HepG2 (cell line): ENCODE measurements around the gene TMEM14B. TPM values are rescaled to one million over a fixed set of nuclear protein-coding genes. Genes with fewer than 3 reads are reported as not detected.

Experiments used
- CEBPG ChIP-seq: IDR thresholded peaks from 2 replicates; pipeline ENCODE4 v1.6.1; 2016
- CHD2 ChIP-seq: IDR thresholded peaks from 2 replicates; pipeline ENCODE4 v1.6.1; 2011; ENCODE audit warnings: low read depth, low read length, improper control_type of control experiment
- CREB1 ChIP-seq, 2 experiments: fragments of 450-650 bp in 1 of 2; IDR thresholded peaks; 2 replicates each; pipeline ENCODE4 v1.6.1; 2016 to 2017; ENCODE audit warnings: control low read depth in 1 of 2, mild to moderate bottlenecking in 1 of 2, missing compliant biosample characterization in 1 of 2, missing genetic modification characterization in 1 of 2
- FOSL2 ChIP-seq: sonication (generic); formaldehyde crosslinking; IDR thresholded peaks from 2 replicates; pipeline ENCODE4 v1.4.0; 2020; ENCODE audit warnings: missing genetic modification reagents
- GATAD1 ChIP-seq: IDR thresholded peaks from 2 replicates; pipeline ENCODE4 v1.6.1; 2016; ENCODE audit warnings: missing genetic modification reagents, missing compliant biosample characterization
- GATAD2A ChIP-seq: IDR thresholded peaks from 2 replicates; pipeline ENCODE4 v1.6.1; 2016
- ISL2 ChIP-seq: sonication (generic); formaldehyde crosslinking; IDR thresholded peaks from 2 replicates; pipeline ENCODE4 v1.5.0; 2020; ENCODE audit warnings: missing genetic modification reagents
- JUN ChIP-seq: sonication (generic); formaldehyde crosslinking; IDR thresholded peaks from 2 replicates; pipeline ENCODE4 v1.4.0; 2020; ENCODE audit warnings: mild to moderate bottlenecking, missing genetic modification reagents
- JUND ChIP-seq: sonication (generic); formaldehyde crosslinking; IDR thresholded peaks from 2 replicates; pipeline ENCODE4 v1.8.0; 2022; ENCODE audit warnings: mild to moderate bottlenecking, missing genetic modification reagents
- MAFK ChIP-seq, 2 experiments: IDR thresholded peaks in 1 of 2; conservative IDR thresholded peaks in 1 of 2; 2 replicates each; pipeline ENCODE4 v1.6.1; 2011; ENCODE audit warnings: improper control_type of control experiment in 2 of 2, low read length in 2 of 2
- NFE2 ChIP-seq: sonication (generic); formaldehyde crosslinking; IDR thresholded peaks from 2 replicates; pipeline ENCODE4 v1.4.0; 2020; ENCODE audit warnings: missing genetic modification reagents
- PHF21A ChIP-seq: sonication (generic); formaldehyde crosslinking; IDR thresholded peaks from 2 replicates; pipeline ENCODE4 v1.5.0; 2020; ENCODE audit warnings: mild to moderate bottlenecking, missing genetic modification reagents
- SIX1 ChIP-seq: sonication (generic); formaldehyde crosslinking; IDR thresholded peaks from 2 replicates; pipeline ENCODE4 v1.4.0; 2020; ENCODE audit warnings: missing genetic modification reagents, borderline replicate concordance
- SMC3 ChIP-seq: IDR thresholded peaks from 2 replicates; pipeline ENCODE4 v1.6.1; 2011; ENCODE audit warnings: low read length, improper control_type of control experiment
- SNRNP70 ChIP-seq: fragments of 200-400 bp; formaldehyde crosslinking; IDR thresholded peaks from 2 replicates; pipeline ENCODE4 v1.6.1; 2017; ENCODE audit warnings: mild to moderate bottlenecking, low read depth, low read length, moderate library complexity
- SOX13 ChIP-seq, 3 experiments: fragments of 450-650 bp in 1 of 3; sonication (generic) in 1 of 3; formaldehyde crosslinking in 1 of 3; IDR thresholded peaks in 2 of 3; conservative IDR thresholded peaks in 1 of 3; 2 replicates each; pipeline versions ENCODE4 v1.5.0 to v1.6.1; 2016 to 2020; ENCODE audit warnings: antibody characterized with exemption in 1 of 3, mild to moderate bottlenecking in 1 of 3, missing compliant biosample characterization in 1 of 3, missing genetic modification reagents in 1 of 3, moderate library complexity in 1 of 3
- SP4 ChIP-seq: sonication (generic); formaldehyde crosslinking; IDR thresholded peaks from 2 replicates; pipeline ENCODE4 v1.8.1; 2023; ENCODE audit warnings: mild to moderate bottlenecking, missing genetic modification reagents
- SRSF1 ChIP-seq: fragments of 200-400 bp; formaldehyde crosslinking; optimal IDR thresholded peaks from 2 replicates; pipeline ENCODE3; 2017; ENCODE audit warnings: mild to moderate bottlenecking, low read depth, low read length, moderate library complexity
- XRCC5 ChIP-seq: fragments of 200-400 bp; formaldehyde crosslinking; optimal IDR thresholded peaks from 2 replicates; pipeline ENCODE3; 2017; ENCODE audit warnings: mild to moderate bottlenecking, low read length
- ZMYM3 ChIP-seq: sonication (generic); formaldehyde crosslinking; IDR thresholded peaks from 2 replicates; pipeline ENCODE4 v1.5.1; 2020; ENCODE audit warnings: mild to moderate bottlenecking, missing genetic modification reagents
- ZNF225 ChIP-seq: sonication (generic); formaldehyde crosslinking; IDR thresholded peaks from 2 replicates; pipeline ENCODE4 v1.4.0; 2020; ENCODE audit warnings: mild to moderate bottlenecking, missing genetic modification reagents
- ZNF367 ChIP-seq: sonication (generic); formaldehyde crosslinking; IDR thresholded peaks from 2 replicates; pipeline ENCODE4 v1.4.0; 2020; ENCODE audit warnings: missing genetic modification reagents, borderline replicate concordance
- ZNF577 ChIP-seq: sonication (generic); formaldehyde crosslinking; IDR thresholded peaks from 2 replicates; pipeline ENCODE4 v1.4.0; 2020; ENCODE audit warnings: mild to moderate bottlenecking, low read depth, missing genetic modification reagents, borderline replicate concordance
- ZNF607 ChIP-seq: sonication (generic); formaldehyde crosslinking; IDR thresholded peaks from 2 replicates; pipeline ENCODE4 v1.5.1; 2020; ENCODE audit warnings: missing genetic modification reagents, mild to moderate bottlenecking, borderline replicate concordance
- ZNF790 ChIP-seq: sonication (generic); formaldehyde crosslinking; IDR thresholded peaks from 2 replicates; pipeline ENCODE4 v1.8.0; 2022; ENCODE audit warnings: missing genetic modification reagents, mild to moderate bottlenecking, borderline replicate concordance
- polyA plus RNA-seq, 8 experiments: library from polyadenylated mRNA; depleted of rRNA in 3 of 8; stranded (reverse) in 7 of 8; unstranded in 1 of 8; fragments of >200 nt; fragmentation: Illumina TruSeq in 4 of 8; extraction: Trizol in 4 of 8; gene quantifications; 2 replicates each; pipeline versions ENCODE4 v1.2.1 to v1.2.3, GENCODE V29; 2011 to 2016; ENCODE audit warnings: low read depth in 4 of 8, missing spikeins in 1 of 8, mixed read lengths in 1 of 8; ENCODE audit not compliant: insufficient read depth in 1 of 8
- total RNA-seq, 5 experiments: library from RNA; depleted of rRNA; stranded (reverse); fragments of >200 nt; fragmentation: Illumina TruSeq; extraction: Trizol; gene quantifications; 2 replicates each; pipeline ENCODE4 v1.2.3, GENCODE V29; 2016; ENCODE audit warnings: low read depth in 1 of 5
- TF ChIP-seq, protein P1 (sequence below): sonication (generic); formaldehyde crosslinking; IDR thresholded peaks from 2 replicates; pipeline ENCODE4 v1.8.0; 2022; ENCODE audit warnings: missing genetic modification reagents, mild to moderate bottlenecking, moderate library complexity, borderline replicate concordance
- TF ChIP-seq, protein P2 (sequence below): IDR thresholded peaks from 2 replicates; pipeline ENCODE4 v1.6.1; 2016; ENCODE audit warnings: control low read depth

The TMEM14B gene
- total and polyA plus RNA-seq, 2 of the 13 experiments (the other 11 are each of a cell fraction or from before 2014, with no cell fraction given), result 133 to 200 TPM

DNA sequence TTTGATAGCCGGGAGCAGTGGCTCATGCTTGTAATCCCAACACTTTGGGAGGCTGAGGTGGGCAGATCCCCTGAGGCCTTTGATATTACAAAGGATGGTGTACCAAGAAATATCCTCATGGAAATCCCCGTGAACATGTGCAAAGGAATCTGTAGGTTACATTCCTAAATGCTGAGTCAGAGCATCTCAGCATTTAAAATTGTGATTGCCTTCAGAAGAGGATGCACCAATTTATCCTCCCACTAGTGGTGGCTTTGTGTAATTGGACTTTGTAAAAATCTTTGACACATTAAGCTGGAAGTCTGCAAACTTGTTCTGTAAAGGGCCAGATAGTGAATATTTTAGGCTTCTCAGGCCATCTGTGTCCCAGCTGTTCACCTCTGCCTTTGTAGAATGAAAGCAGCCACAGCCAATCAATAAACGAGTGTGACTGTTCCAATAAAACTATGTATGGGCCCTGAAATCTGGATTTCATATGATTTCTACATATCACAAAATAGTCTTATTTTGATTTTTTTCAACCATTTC is 11.8 kb downstream of the TMEM14B start (continued):
- TF ChIP-seq SRSF1 (no peak), ZNF577 (no peak), ZNF607 (CRISPR knock-in tag) (no peak), SNRNP70 (no peak), ISL2 (CRISPR knock-in tag) (no peak), SMC3 (peak; percentile 66; the same call in 1 of the 2 replicates), MAFK (conservative IDR thresholded peaks at IDR 0.05 in 1 of 2, IDR thresholded peaks at IDR 0.05 in 1 of 2; ENCODE audit: low read length in 2 of 2) (peak; percentile 97 to 98), CHD2 (no peak), CEBPG (no peak), GATAD1 (0 out of 2 replicates have a peak, but pooled peaks have one; percentile 10), SIX1 (CRISPR knock-in tag) (no peak), NFE2 (CRISPR knock-in tag) (peak; percentile 32; the same call in 1 of the 2 replicates), JUN (CRISPR knock-in tag) (peak; percentile 56; the same call in 1 of the 2 replicates), FOSL2 (CRISPR knock-in tag) (peak; percentile 93), SOX13 (IDR thresholded peaks at IDR 0.05) (no peak), SOX13 (CRISPR knock-in tag; conservative IDR thresholded peaks at IDR 0.05 in 1 of 2, IDR thresholded peaks at IDR 0.05 in 1 of 2) (no peak), SP4 (CRISPR knock-in tag) (no peak), ZNF790 (CRISPR knock-in tag) (no peak), ZNF225 (CRISPR knock-in tag) (no peak), GATAD2A (CRISPR knock-in tag) (peak; percentile 18; the same call in 1 of the 2 replicates), ZMYM3 (CRISPR knock-in tag) (no peak), JUND (CRISPR knock-in tag) (peak; percentile 44; the same call in 1 of the 2 replicates), XRCC5 (peak; percentile 13), CREB1 (IDR thresholded peaks at IDR 0.05) (no peak), CREB1 (CRISPR knock-in tag; IDR thresholded peaks at IDR 0.05) (peak; percentile 31; the same call in 1 of the 2 replicates), ZNF367 (CRISPR knock-in tag) (0 out of 2 replicates have a peak, but pooled peaks have one; percentile 43), PHF21A (CRISPR knock-in tag) (no peak)
- TF ChIP-seq, protein P1, sequence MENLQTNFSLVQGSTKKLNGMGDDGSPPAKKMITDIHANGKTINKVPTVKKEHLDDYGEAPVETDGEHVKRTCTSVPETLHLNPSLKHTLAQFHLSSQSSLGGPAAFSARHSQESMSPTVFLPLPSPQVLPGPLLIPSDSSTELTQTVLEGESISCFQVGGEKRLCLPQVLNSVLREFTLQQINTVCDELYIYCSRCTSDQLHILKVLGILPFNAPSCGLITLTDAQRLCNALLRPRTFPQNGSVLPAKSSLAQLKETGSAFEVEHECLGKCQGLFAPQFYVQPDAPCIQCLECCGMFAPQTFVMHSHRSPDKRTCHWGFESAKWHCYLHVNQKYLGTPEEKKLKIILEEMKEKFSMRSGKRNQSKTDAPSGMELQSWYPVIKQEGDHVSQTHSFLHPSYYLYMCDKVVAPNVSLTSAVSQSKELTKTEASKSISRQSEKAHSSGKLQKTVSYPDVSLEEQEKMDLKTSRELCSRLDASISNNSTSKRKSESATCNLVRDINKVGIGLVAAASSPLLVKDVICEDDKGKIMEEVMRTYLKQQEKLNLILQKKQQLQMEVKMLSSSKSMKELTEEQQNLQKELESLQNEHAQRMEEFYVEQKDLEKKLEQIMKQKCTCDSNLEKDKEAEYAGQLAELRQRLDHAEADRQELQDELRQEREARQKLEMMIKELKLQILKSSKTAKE (CRISPR knock-in tag), result no peak
- TF ChIP-seq, protein P2, sequence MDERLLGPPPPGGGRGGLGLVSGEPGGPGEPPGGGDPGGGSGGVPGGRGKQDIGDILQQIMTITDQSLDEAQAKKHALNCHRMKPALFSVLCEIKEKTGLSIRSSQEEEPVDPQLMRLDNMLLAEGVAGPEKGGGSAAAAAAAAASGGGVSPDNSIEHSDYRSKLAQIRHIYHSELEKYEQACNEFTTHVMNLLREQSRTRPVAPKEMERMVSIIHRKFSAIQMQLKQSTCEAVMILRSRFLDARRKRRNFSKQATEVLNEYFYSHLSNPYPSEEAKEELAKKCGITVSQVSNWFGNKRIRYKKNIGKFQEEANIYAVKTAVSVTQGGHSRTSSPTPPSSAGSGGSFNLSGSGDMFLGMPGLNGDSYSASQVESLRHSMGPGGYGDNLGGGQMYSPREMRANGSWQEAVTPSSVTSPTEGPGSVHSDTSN (CRISPR knock-in tag), result no peak
